Measurements from ENCODE around the gene TMEM258.

DNA sequence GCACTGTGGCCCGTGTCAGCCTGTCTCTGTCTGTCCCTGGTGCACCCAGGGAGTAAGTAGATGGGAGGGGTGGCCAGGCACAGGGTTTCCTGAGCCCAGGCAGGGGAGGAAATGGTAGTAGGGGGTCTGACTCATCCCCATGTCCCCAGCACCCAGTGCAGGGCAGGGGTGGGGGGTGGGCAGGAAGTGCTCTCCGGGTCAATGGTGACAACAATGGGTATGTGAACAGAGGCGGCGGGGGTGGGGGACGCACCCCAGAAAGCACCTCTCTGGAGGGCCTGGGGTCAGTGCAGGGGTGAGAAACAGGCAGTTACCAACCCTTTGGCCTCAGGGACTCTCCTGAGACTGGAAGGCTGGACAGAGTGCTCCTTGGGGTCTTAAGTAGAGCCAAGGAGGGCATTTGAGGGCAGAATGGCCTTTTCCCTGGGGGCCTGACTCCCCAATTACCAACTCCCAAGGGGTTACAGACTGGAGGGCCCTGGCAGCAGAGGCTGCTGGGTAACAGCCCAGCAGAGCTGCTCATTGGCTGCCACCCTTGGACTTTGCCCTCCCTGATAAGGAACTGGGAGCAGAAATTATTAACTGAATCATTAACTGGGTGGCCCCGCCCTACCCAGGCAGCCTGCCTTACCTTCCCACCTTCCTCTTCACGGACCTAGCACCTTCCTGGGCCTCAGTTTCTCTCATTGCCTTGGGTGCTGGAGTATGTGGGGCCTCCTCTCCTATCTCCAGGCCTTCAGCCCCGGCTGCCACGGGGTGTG, 35.8 kb downstream of the TMEM258 start:
- TF ChIP-seq, protein P1, sequence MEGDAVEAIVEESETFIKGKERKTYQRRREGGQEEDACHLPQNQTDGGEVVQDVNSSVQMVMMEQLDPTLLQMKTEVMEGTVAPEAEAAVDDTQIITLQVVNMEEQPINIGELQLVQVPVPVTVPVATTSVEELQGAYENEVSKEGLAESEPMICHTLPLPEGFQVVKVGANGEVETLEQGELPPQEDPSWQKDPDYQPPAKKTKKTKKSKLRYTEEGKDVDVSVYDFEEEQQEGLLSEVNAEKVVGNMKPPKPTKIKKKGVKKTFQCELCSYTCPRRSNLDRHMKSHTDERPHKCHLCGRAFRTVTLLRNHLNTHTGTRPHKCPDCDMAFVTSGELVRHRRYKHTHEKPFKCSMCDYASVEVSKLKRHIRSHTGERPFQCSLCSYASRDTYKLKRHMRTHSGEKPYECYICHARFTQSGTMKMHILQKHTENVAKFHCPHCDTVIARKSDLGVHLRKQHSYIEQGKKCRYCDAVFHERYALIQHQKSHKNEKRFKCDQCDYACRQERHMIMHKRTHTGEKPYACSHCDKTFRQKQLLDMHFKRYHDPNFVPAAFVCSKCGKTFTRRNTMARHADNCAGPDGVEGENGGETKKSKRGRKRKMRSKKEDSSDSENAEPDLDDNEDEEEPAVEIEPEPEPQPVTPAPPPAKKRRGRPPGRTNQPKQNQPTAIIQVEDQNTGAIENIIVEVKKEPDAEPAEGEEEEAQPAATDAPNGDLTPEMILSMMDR (IDR thresholded peaks at IDR 0.05) = no peak
- no peak for TF ChIP-seq POLR2A (IDR thresholded peaks at IDR 0.05)
